EH (cell line): ENCODE results near the gene SMARCAD1.
"Not testable (repeated sequence)": the region's sequence is repeated elsewhere in the genome, so short reads cannot be mapped to it uniquely, and the experiment has no call there.

ENCODE experiments used
- DNase-seq: peaks from one replicate; pipeline ENCODE4 v3.0.0-alpha.2; 2015; ENCODE audit warnings: low read depth

The SMARCAD1 gene

DNA sequence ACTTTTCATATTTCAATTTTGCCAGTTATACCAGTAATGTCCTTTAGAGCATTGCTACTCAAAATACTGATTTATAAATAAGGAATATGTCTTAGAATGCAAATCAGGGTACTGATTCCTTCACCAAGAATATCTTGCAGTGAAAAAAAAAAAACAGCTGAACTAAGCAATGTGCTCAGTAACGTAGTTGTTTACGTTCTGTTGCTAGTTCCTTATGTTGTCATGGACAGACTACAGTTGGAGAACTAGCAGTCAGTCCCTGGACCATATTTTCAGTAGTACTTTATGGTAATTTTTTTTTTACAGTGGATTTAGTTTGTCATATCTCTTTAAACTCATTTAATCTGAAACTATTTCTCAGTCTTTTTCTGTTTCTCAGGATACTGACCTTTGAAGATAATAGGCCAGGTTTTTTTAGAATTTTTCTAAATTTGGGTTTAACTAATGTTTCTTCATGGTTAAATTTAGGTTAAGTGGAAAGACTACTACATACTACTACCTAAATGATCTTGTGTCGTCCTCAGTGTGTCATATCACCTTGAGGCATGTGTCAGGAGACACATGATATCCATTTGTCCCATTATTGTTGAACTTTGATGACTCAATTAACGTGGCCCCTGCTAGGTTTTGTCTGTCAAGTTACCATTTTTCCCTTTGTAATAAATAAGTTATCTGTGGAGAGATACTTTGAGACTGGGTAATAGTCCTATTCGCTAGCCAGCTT, 21.0 kb downstream of the SMARCAD1 start:
- no peak for DNase-seq

DNA sequence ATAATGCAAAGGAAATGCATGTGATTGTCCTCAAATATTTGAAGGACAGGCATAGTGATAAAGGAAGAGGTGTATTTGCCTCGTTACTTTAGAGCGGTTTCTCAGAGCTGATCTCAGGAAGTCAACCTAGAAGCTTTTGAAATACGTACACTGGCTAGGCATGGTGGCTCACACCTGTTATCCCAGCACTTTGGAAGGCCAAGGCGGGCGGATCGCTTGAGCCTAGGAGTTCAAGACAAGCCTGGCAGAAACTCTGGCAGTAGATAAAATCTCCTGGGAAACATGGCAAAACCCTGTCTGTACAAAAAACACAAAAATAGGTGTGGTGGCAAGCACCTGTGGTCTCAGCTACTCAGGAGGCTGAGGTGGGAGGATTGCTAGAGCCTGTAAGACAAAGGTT, 24.9 kb downstream of the SMARCAD1 start:
- DNase-seq, result no peak

DNA sequence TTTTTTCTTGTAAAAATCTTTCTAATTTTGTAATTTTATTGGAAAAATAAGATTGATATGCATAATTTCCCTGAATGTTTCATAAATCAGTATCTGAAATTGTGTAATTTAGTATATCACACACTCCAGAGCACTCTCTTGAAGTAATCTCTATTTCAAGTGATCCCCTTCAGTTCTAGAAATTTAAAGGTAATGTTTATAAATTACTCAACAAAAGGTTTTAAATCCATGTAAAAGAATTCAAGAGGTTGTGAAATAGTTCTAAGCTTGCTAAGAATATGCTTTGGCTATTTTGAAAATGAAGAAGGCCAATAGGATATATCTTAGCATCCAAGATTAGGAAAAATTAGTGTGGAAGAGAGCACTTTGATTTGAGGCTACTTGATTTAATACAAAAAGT, 28.2 kb downstream of the SMARCAD1 start:
- no peak for DNase-seq

DNA sequence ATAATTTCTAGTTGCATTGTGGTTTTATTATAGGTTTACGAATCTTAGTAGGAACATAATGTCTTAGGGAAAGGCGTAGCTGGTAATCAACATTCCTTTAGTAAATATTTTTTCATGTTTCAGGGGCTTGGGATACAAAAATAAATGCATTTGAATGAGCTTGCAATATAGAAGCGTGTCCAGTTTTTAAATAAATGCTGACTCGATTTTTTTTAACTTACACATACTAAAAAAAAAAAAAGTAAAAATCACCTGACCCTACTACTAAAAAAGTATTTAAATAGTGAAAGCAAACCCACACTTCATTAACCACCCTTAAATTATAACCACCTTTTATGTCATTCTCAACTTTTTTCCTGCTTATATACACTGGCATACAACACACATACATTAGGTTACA, 29.6 kb downstream of the SMARCAD1 start:
- DNase-seq, result no peak

DNA sequence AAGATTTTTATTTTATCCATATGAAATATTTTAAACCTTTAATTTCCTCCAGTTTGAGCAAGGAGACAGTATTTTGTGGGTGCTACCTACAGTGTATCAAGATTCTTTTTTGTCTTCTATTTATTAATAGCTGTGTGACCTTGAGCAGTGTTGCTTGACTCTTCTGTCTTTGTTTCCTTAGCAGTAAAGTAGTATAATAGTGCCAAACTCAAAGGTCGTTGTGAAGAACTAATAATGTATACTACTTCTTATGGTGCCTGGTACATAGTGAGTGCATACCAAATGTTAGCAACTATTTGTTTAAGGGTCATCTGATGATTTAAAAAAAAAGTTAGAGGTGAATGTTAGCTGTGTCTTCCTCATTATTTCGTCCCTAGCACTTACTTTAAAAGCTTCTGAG, 30.5 kb downstream of the SMARCAD1 start:
- no peak for DNase-seq

DNA sequence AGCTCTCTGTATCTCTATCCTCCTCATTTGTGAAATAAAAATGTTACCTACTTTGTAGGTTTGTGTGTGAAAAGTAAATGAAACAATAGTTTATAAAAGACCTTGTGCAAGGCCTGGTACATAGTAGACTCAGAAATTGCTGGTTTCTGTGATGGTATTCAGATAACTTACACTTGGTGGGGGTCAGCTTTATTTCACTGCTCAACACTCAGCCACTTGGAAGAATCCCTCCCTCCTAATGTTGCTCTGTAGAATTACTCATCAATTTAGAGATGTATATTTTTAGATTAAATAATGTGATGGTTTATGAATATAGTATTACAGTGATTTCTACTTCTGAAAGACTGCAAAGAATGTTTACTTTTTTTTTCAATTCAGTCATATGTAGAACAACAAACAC, 32.7 kb downstream of the SMARCAD1 start:
- no peak for DNase-seq

DNA sequence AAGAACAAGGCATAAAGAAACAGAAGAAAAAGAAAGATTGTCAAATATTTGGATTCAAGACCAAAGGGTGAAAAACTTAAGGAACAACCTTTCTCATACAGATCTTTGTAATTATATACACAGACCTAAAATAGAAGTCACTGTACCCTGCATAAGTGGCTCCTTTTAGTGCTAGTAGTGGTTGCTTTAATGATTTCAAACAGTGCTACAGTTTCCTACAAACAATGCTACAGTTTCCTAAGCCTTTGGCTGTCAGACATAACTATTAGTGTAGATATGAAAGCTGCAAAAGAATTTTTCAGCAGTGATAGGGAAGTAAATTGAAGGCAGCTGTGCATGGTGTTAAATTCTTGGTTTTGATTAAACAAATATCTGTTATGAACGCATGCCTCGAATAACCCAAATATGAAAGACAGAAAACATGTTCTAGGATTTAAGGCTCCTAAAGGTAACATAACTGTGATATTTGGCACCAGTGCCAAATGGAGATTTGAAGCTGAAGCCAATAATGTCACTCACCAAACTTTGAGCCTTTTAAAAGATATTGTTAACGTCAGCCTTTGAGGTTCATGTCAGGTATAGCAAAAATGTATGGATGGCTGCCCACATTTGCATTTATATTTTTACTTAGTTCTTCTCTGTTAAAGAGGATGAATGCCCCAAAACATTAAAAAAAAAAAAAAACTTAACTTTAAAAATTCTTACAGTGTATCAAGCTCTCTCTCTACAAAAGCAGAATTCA, 36.6 kb downstream of the SMARCAD1 start:
- DNase-seq, result no peak

DNA sequence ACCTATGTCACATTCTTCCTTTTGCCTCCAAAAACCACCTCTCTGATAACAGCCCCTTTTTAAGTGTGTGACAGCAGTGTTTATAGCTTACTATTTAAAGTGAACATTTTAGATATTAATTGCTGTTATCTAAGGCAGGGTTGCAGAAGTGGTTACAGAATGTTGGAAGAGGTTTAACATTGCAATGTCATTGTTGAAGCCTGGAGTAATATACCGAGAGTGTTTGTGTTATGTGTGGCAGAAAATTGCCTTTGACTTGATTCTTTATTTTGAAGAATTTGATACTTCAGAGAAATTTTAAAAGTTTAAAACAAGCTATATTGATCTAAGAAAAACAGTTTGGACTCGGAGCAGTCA, 37.1 kb downstream of the SMARCAD1 start:
- DNase-seq, result no peak

DNA sequence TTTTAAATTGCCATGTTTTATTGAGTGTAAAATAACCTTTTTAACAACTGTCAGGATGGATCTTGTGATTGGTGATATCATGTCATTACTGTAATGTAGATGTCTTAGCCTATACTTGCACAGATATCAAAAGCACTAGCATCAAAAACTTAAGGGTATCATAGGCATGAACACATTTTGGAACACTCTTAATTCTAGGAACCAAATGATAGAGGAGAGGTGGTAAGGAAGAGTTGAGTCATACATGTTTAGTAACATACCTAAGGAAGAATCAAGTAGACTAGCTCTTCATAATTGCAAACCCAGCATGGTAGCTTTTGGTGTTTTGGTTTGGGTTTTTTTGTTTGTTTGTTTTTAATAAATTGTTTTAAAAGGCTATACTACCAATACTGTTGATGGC, 43.4 kb downstream of the SMARCAD1 start:
- no peak for DNase-seq

DNA sequence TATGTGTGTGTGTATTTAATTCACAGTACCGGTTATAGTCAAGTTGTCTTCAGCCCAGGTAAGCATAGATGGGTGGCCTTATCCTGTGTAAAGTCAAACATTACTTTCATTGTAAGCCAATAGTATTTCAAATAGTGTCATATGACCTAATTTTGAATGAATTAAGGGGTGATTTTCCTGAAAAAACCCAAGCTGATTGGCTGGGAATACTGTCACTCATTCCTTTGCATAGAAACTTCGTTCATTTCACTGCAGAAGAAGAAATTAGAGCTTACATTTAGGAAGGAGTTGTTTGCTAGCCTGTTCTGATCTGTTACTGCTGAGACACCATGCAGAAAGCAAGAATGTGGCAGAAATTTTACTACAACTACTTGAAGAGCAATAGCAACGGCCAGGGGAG, 45.4 kb downstream of the SMARCAD1 start:
- DNase-seq, result no peak

DNA sequence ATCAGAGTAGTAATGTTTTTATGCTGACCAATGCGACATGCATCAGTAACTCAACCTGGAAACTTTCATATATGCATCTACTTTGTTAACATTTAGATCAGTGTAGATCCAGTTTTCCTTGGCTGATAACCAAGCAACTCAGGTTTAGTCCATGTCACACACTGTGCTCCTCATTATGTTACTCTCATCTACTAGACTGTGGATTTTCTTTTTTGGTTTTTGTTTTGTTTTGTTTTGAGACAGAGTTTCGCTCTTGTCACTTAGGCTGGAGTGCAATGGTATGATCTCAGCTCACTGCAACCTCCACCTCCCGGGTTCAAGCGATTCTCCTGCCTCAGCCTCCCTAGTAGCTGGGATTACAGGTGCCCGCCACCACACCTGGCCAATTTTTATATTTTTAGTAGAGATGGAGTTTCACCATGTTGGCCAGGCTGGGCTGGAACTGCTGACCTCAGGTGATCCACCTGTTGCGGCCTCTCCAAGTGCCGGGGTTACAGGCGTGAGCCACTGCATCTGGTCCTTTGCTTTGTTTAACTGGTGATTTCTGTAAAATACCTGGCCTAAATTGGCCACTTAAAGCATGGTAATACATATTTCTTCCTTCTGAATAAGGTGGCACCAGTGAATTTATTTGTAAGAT, 48.6 kb downstream of the SMARCAD1 start:
- DNase-seq, result no peak

DNA sequence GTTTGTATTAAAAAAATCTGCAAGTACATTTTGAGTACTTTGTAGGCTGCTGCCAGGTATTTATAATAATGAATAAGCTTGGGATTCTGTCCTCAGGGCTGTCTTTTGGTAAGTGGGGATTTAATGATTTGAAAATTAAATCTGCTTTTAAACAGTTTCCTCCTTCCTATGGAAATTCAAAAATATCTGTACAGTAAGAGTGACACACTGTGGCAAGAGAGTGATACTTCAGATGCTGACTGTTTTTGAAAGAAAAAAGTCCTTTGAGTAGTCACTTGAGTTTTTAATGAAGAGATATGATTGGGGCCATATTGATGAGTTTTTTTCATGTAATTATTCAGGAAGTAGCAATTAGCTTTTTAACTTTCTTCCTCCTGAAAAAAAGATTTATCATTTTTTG, 49.2 kb downstream of the SMARCAD1 start:
- no peak for DNase-seq

DNA sequence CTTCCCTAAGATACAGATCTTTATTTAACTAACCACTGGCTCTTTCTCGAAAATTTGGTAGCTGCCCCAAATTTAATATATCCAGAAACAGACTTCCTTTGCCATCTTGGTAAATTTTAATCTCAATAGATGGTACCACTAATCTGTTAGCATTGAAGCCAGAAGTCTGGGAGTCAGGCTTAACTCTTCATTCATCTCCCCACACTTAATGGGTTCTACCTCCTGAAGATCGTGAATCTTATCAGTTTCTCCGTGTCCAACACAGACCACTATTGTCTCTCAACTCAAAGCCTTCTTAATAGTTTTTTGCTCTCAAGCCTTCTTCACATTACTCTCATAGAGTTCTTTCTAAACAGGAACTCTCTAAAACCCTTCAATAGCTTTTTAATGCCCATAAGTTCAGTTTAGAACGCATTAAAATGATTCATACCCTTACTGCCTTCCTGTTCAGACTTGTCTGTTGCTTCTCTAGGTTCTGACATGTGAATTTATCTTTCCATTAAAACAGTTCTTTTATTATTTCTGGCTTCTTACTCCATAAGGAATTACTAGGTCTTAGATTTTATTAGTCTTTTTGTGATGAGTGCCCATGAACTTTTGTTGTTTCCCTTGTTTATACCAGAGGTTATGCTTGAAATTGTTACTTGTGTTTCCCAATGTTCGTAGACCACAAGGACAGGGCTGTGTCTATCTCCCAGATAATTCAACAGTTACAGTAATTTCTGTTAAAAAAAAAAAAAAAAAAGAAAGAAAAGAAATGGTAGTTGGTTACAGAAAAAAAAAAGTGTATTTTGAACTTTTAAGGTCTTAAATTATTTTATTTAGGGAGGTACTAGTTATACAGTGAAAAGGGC, 54.7 kb downstream of the SMARCAD1 start:
- peak; percentile 4 for DNase-seq

DNA sequence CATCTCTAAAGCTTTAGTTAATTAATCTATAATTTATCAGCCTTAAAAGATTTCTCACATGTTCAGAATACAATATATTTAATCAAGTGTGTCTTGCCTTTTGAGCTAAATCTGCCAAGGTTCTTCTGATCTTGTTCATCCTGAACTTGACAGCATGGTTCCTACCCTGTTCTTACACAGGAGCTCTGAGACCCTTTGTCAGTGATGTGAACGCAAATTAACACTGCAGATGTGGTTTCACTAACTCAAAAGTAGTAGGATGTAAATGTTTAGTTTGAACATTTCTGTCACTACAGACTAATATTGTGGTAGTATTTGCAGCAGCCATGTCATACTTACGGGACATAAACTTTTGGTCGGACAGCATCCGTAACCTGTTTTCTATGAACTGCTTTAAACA, 59.4 kb downstream of the SMARCAD1 start:
- no peak for DNase-seq

DNA sequence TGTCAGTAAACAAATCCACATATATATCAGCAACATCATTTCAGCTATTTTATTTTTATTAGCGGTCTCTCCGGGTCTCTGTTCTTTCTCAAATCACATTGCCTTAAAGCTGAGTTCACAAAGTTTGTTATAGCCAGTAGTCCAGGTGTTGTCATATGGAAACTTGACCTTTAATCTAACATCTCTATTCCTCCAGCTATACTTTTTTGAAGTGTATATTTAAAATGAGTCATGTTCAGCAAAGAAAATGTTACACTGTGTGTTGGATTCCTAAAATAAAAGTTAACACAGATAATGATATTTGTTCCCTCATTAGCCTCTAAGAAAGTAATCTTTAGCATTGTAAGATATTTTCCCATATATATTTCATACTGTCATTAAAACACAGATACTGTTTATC, 63.6 kb downstream of the SMARCAD1 start:
- no peak for DNase-seq

DNA sequence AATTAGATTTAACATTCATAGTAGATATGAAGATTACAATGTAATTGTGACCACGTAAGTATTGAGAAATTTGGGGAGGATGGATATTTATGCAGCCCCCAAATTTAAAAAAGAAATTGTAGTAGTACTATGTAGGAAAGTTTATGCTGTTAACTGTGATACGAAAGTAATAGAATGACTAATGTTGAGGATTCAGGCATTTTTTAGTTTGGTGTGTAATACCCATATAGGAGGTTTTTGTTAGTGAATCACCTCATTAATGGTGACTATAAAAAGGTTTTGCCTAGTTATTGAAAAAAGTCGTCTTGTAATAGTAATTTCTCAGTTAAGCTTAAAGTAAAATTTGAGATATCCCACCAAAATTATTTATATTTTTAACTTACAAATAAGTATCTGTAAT, 67.2 kb downstream of the SMARCAD1 start:
- peak; percentile 74 for DNase-seq

DNA sequence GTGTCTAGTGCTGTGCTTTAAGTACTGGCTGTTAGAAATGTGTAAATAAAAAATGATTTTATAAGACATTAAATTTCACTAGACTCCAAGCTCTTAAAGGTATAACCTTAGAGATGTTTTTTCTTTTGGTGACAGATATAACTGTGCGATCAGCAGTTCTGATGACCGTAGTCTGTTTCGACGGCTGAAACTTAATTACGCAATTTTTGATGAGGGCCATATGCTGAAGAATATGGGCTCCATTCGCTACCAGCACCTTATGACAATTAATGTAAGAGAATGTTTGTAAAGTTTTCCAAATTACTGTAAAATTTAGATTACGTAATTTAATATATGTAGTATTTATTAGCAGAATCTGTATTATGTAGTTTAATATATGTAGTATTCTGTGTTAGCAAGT, 68.5 kb downstream of the SMARCAD1 start:
- DNase-seq, result no peak

DNA sequence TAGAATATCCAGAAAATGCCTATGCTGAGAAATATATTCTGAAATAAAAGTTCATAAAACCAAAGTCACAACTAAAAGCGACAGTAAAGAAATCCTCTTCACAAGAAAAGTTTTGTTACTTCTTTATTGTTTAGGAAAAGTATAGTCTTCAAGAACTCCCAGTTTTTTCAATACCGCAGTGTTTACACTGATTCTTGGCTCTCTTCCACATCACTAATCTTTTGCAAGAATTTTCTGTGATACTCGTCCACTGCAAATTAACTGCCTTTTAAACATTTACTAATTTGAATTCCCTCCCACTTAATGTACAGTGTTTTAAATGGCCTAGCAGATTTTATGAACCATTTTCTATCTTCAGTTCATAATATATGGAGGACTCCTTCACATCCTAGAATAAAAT, 69.9 kb downstream of the SMARCAD1 start:
- peak; percentile 13 for DNase-seq

DNA sequence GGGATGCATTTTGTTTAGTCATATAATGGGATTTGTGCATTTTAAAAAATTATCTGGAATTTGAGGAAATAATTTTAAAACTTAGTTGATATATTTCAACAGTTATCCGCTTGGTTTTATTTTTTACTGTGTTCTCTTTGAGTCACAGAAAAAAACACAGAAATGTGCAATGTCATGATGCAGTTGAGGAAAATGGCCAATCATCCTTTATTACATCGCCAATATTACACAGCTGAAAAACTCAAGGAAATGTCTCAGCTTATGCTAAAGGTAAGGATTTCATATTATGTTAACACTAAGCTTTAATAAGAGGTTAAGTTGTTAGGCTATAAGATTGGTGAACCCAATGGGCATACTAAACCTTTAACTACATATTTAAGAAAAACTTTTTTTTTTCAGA, 71.1 kb downstream of the SMARCAD1 start:
- no peak for DNase-seq

DNA sequence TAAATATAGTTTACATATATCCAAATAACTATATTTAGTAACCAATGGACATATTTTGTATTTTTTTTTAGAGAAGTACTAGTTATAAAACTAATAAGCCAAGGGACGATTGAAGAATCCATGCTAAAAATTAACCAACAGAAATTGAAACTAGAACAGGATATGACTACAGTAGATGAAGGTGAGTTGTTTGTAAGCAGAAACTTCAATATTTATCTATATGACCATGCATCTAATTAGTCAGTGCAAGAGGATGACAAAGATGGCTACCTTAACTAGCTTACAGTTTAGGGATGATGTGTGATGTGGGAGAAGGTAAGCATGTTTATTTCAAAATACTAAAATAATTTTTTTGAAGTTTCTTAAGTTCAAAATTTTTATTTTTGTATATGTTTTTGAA, 77.2 kb downstream of the SMARCAD1 start:
- DNase-seq, result no peak

DNA sequence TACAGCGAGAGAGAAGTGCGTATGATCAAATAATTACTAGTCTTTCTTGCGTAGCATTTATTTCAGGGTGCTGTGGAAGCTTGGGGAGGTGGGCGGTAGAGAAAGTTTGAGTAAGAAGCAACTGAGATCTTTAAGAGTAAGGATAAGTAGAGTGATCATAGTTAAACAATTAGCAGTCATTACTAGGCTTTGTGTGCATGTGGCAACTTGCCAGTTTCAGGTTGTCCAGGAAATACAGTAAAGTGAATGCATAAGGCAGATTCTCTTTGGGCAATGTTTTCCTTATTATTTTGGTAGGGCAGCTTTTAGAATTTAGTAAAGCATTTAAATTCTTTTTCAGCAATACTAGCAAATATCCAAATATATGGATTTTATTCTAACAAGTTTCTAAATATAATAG, 78.0 kb downstream of the SMARCAD1 start:
- DNase-seq, result no peak

DNA sequence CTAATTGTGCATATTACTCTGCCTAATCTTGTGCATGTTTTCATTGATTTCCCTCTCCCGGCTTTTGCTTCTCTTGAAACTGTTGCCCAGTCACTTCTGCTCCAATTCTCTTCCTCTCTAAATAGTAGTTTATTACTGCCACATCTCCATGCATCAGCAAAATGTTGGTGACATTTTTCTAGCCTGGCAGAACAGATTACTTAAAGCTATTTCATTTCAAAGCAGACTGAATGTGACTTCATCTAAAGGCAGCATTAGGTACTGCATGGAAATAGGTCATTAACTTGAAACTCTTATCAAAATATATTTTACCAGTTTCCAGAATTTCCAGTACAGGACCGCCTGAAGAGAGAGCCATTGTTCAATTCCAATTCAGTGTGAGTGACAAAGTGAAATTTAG, 82.6 kb downstream of the SMARCAD1 start:
- no peak for DNase-seq

DNA sequence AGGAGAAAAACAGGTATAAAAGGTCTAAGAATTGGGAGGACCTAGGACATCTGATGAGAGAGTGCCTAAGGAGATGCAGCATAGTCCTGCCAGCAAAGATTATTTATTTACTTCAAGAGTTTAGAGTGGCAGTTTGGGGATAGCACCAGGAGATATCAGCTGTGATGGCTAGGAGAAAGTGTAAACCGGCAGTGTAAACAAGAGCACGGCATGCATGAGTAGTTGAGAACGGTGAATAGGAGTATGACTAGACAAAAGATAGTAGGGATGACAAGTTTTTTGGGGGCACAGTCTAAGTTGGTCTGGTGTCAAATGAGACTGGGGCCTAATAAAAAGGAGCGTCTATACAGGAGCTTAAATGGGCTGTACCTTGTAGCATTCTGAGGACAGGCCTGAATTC, 86.3 kb downstream of the SMARCAD1 start:
- not testable (repeated sequence) for DNase-seq
